ENCODE results near the gene ZBTB39. TPM values are rescaled to one million over a fixed set of nuclear protein-coding genes. Genes with fewer than 3 reads are reported as not detected.

The ZBTB39 gene
- total and polyA plus RNA-seq, 2 of the 8 experiments (the other 6 are each of a cell fraction or from before 2014, with no cell fraction given), result 19.3 to 25.0 TPM

DNA sequence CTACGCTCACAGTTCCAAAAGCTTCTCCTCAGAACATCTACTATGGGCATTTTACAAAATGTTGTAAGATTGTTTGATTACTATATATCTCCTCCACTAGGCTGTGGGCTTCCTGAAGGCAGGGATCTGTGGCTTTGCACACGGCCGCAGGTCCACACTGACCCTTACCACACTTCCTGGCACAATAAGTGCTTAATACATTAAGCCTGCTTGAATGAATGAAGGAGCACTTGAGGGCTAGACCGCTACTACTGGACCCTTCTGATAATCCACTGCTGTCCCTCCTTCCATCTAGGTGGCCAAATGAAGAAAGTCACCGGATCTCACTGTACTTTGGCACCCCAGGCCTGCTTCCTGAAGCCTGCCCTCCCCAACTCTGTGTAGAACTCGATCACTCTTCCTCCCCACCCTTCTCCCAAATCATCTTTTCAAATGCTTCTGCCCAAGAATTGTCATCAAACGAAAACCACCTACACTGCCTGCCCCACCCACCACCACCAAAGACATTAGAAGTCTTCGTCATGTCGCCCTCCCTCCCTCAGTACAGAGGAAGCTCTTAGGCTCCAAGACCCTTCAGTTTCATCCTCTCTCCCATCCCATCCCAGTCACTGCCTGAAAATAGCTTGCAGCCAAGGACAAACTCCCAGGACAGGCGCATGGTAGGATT lies 596 bp upstream of the ZBTB39 start:
- Histone ChIP-seq H3K9ac (replicated peaks in 1 of 4; ENCODE audit: extremely low read depth in 1 of 4, low read depth in 3 of 4, low read length in 3 of 4) (no peak overlapping the region), H3K27me3 (replicated peaks in 1 of 4; ENCODE audit: control insufficient read depth in 3 of 4, extremely low read depth in 1 of 4, insufficient read depth in 3 of 4, low read length in 3 of 4) (no peaks in the 10 kb centered on the region), H3K23me2 (ENCODE audit: low read depth, low read length) (no peaks in the 10 kb centered on the region; the same call in 1 of the 2 replicates), H3K14ac (ENCODE audit: insufficient read length) (no peak overlapping the region), H3K27ac (ENCODE audit: low read depth, low read length) (no peak overlapping the region), H3K23ac (ENCODE audit: insufficient read length) (no peak overlapping the region), H2BK5ac (ENCODE audit: low read depth, low read length) (no peak overlapping the region), H4K8ac (ENCODE audit: extremely low read depth, insufficient read depth, low read length) (no peak overlapping the region), H3K79me2 (ENCODE audit: control insufficient read depth in 1 of 2, insufficient read depth in 2 of 2, low read length in 2 of 2) (peaks cover 0 to 37% of the 10 kb centered on the region in 2 experiments), H3K4ac (replicated peaks; ENCODE audit: insufficient read length, low read depth, low read length) (no peak overlapping the region), H3K56ac (replicated peaks; ENCODE audit: insufficient read length, low read depth, low read length) (no peak overlapping the region), H2BK12ac (ENCODE audit: low read depth, low read length) (peak overlapping the region; percentile 82; the same call in 1 of the 2 replicates), H3K79me1 (ENCODE audit: low read depth, low read length) (peaks cover 12% of the 10 kb centered on the region; the same call in 1 of the 2 replicates), H4K20me1 (replicated peaks in 1 of 2; ENCODE audit: control insufficient read depth in 1 of 2, insufficient read depth in 2 of 2, low read length in 2 of 2) (peaks cover 0 to 6% of the 10 kb centered on the region in 2 experiments), H3K4me3 (ENCODE audit: extremely low read depth in 1 of 4, insufficient read depth in 2 of 4, low read depth in 3 of 4, low read length in 4 of 4) (peak overlapping the region in 3 of 4 experiments; percentile 3 to 32 (median 21); a peak in 2 of 8 replicates), H2BK15ac (ENCODE audit: low read length) (peak overlapping the region; percentile 32; the same call in 1 of the 2 replicates), H3K4me2 (ENCODE audit: insufficient read depth in 1 of 2, low read depth in 2 of 2, low read length in 2 of 2) (peak overlapping the region in 1 of 2 experiments; percentile 68; a peak in 1 of 4 replicates), H3K36me3 (ENCODE audit: control insufficient read depth in 2 of 4, insufficient read depth in 4 of 4, low read length in 3 of 4) (peaks cover 20 to 27% (median 26%) of the 10 kb centered on the region in 4 experiments), H4K5ac (ENCODE audit: insufficient read length, low read depth, low read length) (no peak overlapping the region), H4K91ac (replicated peaks; ENCODE audit: insufficient read length, low read length) (peak overlapping the region; percentile 52), H2BK20ac (ENCODE audit: low read length) (no peak overlapping the region), H2AK5ac (ENCODE audit: low read depth, low read length) (no peak overlapping the region), H3K9me3 (ENCODE audit: insufficient read depth in 2 of 2, low read depth in 1 of 2, low read length in 1 of 2) (no peaks in the 10 kb centered on the region), H2BK120ac (replicated peaks; ENCODE audit: low read depth, low read length) (no peak overlapping the region), H3K4me1 (replicated peaks in 1 of 4; ENCODE audit: control insufficient read depth in 3 of 4, insufficient read depth in 4 of 4, low read length in 3 of 4) (peaks cover 2 to 15% (median 11%) of the 10 kb centered on the region in 4 experiments; a peak in 6 of 7 replicates), H2AFZ (ENCODE audit: low read length) (no peak overlapping the region), H3K18ac (ENCODE audit: extremely low read depth, low read length) (no peak overlapping the region)
- ChIA-PET POLR2A (ENCODE audit: partially characterized antibody) (interaction anchor here (0.5 to 1.4 kb wide), 4 partner anchors 10 to 1798 kb away, joined by 3 to 4 read pairs (median 4); partner anchors contain the start of genes NACA and TAC3), CTCF (ENCODE audit: partially characterized antibody) (interaction anchor here (0.6 to 10.6 kb wide), 22 partner anchors 10 to 1040 kb away, joined by 3 to 187 read pairs (median 6); partner anchors contain the start of genes HSD17B6, STAT6 and TAC3)
- FAIRE-seq (no peak), DNase-seq (ENCODE audit: low read depth in 1 of 2, low spot score in 2 of 2) (no peak)
- WGBS, 2 experiments (ENCODE audit: extremely low coverage in 1 of 2, insufficient coverage in 1 of 2, insufficient read length in 1 of 2, insufficient replicate concordance in 2 of 2, low coverage in 1 of 2, low lambda C conversion rate in 2 of 2, missing lambda C conversion rate in 1 of 2), result 80% methylated on average over 10 of the region's 10 CpGs; no CpG with 5 or more reads in 1 of the 2 experiments
- no peak for TF ChIP-seq SRF (IDR thresholded peaks at IDR 0.05; ENCODE audit: low read depth, low read length)
- TF ChIP-seq BCL11A (IDR thresholded peaks at IDR 0.05; ENCODE audit: low read depth in 2 of 2, low read length in 2 of 2), result no peak
- TF ChIP-seq SIRT6 (IDR thresholded peaks at IDR 0.05; ENCODE audit: low read length), result no peak
- no peak for TF ChIP-seq MAFK (IDR thresholded peaks at IDR 0.05; ENCODE audit: low read depth, low read length)
- no peak for TF ChIP-seq CBX8 (IDR thresholded peaks at IDR 0.05; ENCODE audit: borderline replicate concordance, low read depth, low read length)
- TF ChIP-seq POU5F1 (IDR thresholded peaks at IDR 0.05; ENCODE audit: low read depth, low read length), result no peak
- TF ChIP-seq SP2 (IDR thresholded peaks at IDR 0.05; ENCODE audit: low read length), result no peak
- TF ChIP-seq POLR2AphosphoS5 (IDR thresholded peaks at IDR 0.05; ENCODE audit: low read depth, low read length), result no peak
- TF ChIP-seq SIN3A (conservative IDR thresholded peaks at IDR 0.05 in 1 of 2, IDR thresholded peaks at IDR 0.05 in 1 of 2; ENCODE audit: low read depth in 1 of 2, low read length in 2 of 2), result no peak
- TF ChIP-seq, protein P1, sequence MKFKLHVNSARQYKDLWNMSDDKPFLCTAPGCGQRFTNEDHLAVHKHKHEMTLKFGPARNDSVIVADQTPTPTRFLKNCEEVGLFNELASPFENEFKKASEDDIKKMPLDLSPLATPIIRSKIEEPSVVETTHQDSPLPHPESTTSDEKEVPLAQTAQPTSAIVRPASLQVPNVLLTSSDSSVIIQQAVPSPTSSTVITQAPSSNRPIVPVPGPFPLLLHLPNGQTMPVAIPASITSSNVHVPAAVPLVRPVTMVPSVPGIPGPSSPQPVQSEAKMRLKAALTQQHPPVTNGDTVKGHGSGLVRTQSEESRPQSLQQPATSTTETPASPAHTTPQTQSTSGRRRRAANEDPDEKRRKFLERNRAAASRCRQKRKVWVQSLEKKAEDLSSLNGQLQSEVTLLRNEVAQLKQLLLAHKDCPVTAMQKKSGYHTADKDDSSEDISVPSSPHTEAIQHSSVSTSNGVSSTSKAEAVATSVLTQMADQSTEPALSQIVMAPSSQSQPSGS (IDR thresholded peaks at IDR 0.05; ENCODE audit: low read length), result no peak

Measured in H1 (cell line).